A673 (cell line): ENCODE results near the gene PRLR. TPM values are rescaled to one million over a fixed set of nuclear protein-coding genes. Genes with fewer than 3 reads are reported as not detected.

ENCODE experiments used
- BruUV-seq: library from RNA; stranded (reverse); fragments of 400-500 nt; replicated peaks from 2 replicates; lab custom pipeline; 2021; lab: Mats Ljungman, UMichigan
- CTCF ChIA-PET: fragments of 300-600 bp; sonication (Branson Sonifier 250); formaldehyde crosslinking; loops from one replicate; lab custom pipeline; 2022; ENCODE audit warnings: antibody characterized with exemption; lab: Charles Lee
- POLR2A ChIA-PET: fragments of 300-600 bp; sonication (Branson Sonifier 250); formaldehyde crosslinking; loops from one replicate; lab custom pipeline; 2022; ENCODE audit warnings: antibody characterized with exemption; ENCODE audit not compliant: low non-redundant PET; lab: Charles Lee
- DNase-seq: peaks from one replicate; pipeline ENCODE4 v3.0.0-alpha.2; 2015; ENCODE audit warnings: low spot score
- H3K27ac ChIP-seq: fragments of 200-600 bp; sonication (generic); 2 replicates; pipeline ENCODE4 v1.5.1; 2016; ENCODE audit warnings: mixed run types, low read depth, mild to moderate bottlenecking, mixed read lengths, antibody characterized with exemption, low read length; ENCODE audit not compliant: poor library complexity, severe bottlenecking
- H3K27me3 ChIP-seq: fragments of 200-600 bp; sonication (generic); replicated peaks from 2 replicates; pipeline ENCODE4 v1.6.1; 2017; ENCODE audit warnings: mixed run types, low read depth, mild to moderate bottlenecking, mixed read lengths, antibody characterized with exemption, low read length; ENCODE audit not compliant: insufficient read depth, poor library complexity
- H3K36me3 ChIP-seq: fragments of 200-600 bp; sonication (generic); 2 replicates; pipeline ENCODE4 v1.6.1; 2016; ENCODE audit warnings: mixed run types, mild to moderate bottlenecking, mixed read lengths, antibody characterized with exemption, low read length; ENCODE audit not compliant: insufficient read depth, poor library complexity, severe bottlenecking
- H3K4me1 ChIP-seq: fragments of 200-600 bp; sonication (generic); 2 replicates; pipeline ENCODE4 v1.6.1; 2017; ENCODE audit warnings: mixed run types, mild to moderate bottlenecking, mixed read lengths, antibody characterized with exemption, low read length; ENCODE audit not compliant: insufficient read depth, poor library complexity, severe bottlenecking
- H3K4me3 ChIP-seq: fragments of 200-600 bp; sonication (generic); 2 replicates; pipeline ENCODE4 v1.5.1; 2016; ENCODE audit warnings: low read depth, mixed run types, mild to moderate bottlenecking, mixed read lengths, low read length; ENCODE audit not compliant: poor library complexity, severe bottlenecking
- H3K9me3 ChIP-seq: fragments of 200-600 bp; sonication (generic); 2 replicates; pipeline ENCODE4 v1.6.1; 2016; ENCODE audit warnings: mixed run types, low read depth, mild to moderate bottlenecking, mixed read lengths, antibody characterized with exemption, low read length; ENCODE audit not compliant: poor library complexity, severe bottlenecking
- EZH2 ChIP-seq: fragments of 200-600 bp; sonication (generic); IDR thresholded peaks from 2 replicates; pipeline ENCODE4 v1.6.1; 2017; ENCODE audit warnings: borderline replicate concordance, low read depth, mild to moderate bottlenecking, mixed read lengths, antibody characterized with exemption, low read length; ENCODE audit not compliant: poor library complexity, severe bottlenecking
- intact Hi-C: fragments of 100-400 bp; cut with micrococcal nuclease; formaldehyde crosslinking; loops from one replicate; pipeline ENCODE4 v1.10.0; 2022; ENCODE audit not compliant: unreplicated experiment
- total RNA-seq: library from RNA; stranded (reverse); gene quantifications from 2 replicates; pipeline ENCODE4 v1.2.3, GENCODE V29; 2021
- TF ChIP-seq, protein P1 (sequence below): fragments of 300-800, 200-600 bp; sonication (generic); conservative IDR thresholded peaks from 2 replicates; pipeline ENCODE4 v1.5.1; 2017; ENCODE audit warnings: low read depth, mild to moderate bottlenecking, antibody characterized with exemption, low read length, moderate library complexity, mixed read lengths

Gene PRLR
- total RNA-seq, 1 experiment from 2014 or later: not detected

DNA sequence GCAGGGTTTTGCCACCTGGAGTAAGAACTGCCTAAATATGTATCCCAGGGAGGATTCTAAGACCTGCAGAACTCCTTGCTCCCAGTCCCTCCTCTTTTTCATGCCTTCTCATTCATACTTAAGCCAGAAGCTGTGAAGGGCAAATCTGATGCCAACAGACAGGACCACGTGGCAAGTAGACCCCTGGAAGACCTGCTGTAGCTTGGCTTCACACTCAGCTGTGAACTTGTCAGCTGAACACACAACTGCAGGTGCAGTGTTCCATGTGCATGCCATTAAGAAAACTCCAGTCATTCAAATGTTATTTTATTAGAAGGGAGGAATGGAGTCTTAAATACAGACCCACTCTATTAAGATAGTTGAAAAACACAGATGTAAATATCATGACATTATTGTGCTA lies 103.3 kb downstream of the PRLR start:
- Histone ChIP-seq H3K4me1 (no peaks in the 10 kb centered on the region), H3K4me3 (no peak overlapping the region), H3K9me3 (no peaks in the 10 kb centered on the region), H3K27me3 (peaks cover 34% of the 10 kb centered on the region), H3K27ac (no peak overlapping the region), H3K36me3 (no peaks in the 10 kb centered on the region)
- no TSS peak for BruUV-seq
- ChIA-PET CTCF (no interaction called here), POLR2A (no interaction called here)
- no peak for TF ChIP-seq EZH2
- TF ChIP-seq, protein P1, sequence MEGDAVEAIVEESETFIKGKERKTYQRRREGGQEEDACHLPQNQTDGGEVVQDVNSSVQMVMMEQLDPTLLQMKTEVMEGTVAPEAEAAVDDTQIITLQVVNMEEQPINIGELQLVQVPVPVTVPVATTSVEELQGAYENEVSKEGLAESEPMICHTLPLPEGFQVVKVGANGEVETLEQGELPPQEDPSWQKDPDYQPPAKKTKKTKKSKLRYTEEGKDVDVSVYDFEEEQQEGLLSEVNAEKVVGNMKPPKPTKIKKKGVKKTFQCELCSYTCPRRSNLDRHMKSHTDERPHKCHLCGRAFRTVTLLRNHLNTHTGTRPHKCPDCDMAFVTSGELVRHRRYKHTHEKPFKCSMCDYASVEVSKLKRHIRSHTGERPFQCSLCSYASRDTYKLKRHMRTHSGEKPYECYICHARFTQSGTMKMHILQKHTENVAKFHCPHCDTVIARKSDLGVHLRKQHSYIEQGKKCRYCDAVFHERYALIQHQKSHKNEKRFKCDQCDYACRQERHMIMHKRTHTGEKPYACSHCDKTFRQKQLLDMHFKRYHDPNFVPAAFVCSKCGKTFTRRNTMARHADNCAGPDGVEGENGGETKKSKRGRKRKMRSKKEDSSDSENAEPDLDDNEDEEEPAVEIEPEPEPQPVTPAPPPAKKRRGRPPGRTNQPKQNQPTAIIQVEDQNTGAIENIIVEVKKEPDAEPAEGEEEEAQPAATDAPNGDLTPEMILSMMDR: no peak
- DNase-seq: no peak
- intact Hi-C loops: no loop called here

DNA sequence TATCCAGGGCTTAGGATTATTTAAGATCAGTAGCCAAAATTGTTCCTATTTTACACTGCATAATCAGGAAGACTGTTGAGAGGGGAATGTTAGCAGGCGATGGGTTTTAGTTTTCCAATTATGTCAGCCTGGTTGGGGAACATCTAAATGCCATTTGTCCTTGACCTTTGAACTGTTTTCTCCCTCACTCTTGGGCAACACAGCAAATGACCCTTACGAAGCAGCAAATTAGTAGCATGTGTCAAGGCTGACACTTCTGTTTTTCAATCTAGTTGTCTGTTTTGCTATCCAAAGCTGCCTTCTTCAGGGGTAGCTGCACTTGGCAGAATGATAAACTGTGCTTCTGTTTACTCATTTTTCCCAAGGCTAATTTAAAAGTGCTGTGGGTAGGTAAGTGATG lies 104.5 kb downstream of the PRLR start:
- no TSS peak for BruUV-seq
- Histone ChIP-seq H3K4me1 (no peaks in the 10 kb centered on the region), H3K27ac (no peak overlapping the region), H3K36me3 (no peaks in the 10 kb centered on the region), H3K4me3 (no peak overlapping the region), H3K27me3 (peaks cover 31% of the 10 kb centered on the region), H3K9me3 (no peaks in the 10 kb centered on the region)
- POLR2A ChIA-PET: no interaction called here
- intact Hi-C loops: no loop called here
- CTCF ChIA-PET: interaction anchor here (0.6 kb wide), 1 partner anchor 42 kb away, joined by 6 read pairs; no protein-coding TSS in a partner anchor
- TF ChIP-seq EZH2: no peak
- TF ChIP-seq, protein P1: no peak
- no peak for DNase-seq

GRCh38 chr5:35124932-35125331 lies 105.4 kb downstream of the PRLR start:
- peaks cover 25% of the 10 kb centered on the region for H3K27me3 ChIP-seq
- no TSS peak for BruUV-seq
- intact Hi-C loops: no loop called here
- TF ChIP-seq EZH2: no peak
- TF ChIP-seq, protein P1: no peak
- no peaks in the 10 kb centered on the region for H3K9me3 ChIP-seq
- no peak for DNase-seq
- no peaks in the 10 kb centered on the region for H3K4me1 ChIP-seq
- no peaks in the 10 kb centered on the region for H3K36me3 ChIP-seq
- H3K27ac ChIP-seq: no peak overlapping the region
- no peak overlapping the region for H3K4me3 ChIP-seq
- ChIA-PET POLR2A (no interaction called here), CTCF (no interaction called here)
